MCF 10A (cell line): ENCODE measurements around the gene PPM1H. TPM values are rescaled to one million over a fixed set of nuclear protein-coding genes. Genes with fewer than 3 reads are reported as not detected.

ENCODE experiments used
- BruUV-seq: library from RNA; stranded (reverse); fragments of 400-500 nt; replicated peaks from 2 replicates; lab custom pipeline; 2021; lab: Mats Ljungman, UMichigan
- CTCF ChIA-PET: fragments of 300-600 bp; sonication (Branson Sonifier 250); formaldehyde crosslinking; extraction: SDS; loops from one replicate; lab custom pipeline; 2021; ENCODE audit warnings: antibody characterized with exemption, inconsistent platforms; lab: Yijun Ruan, JAX
- POLR2A ChIA-PET: fragments of 300-600, 350-650 bp; sonication (Branson Sonifier 250); formaldehyde crosslinking; extraction: SDS; loops from one replicate; lab custom pipeline; 2020; ENCODE audit warnings: antibody characterized with exemption, inconsistent platforms; lab: Yijun Ruan, JAX
- DNase-seq: peaks from one replicate; pipeline ENCODE4 v3.0.0-alpha.2; 2018; ENCODE audit not compliant: unreplicated experiment
- H3K27ac Mint-ChIP-seq: one replicate; pipeline ENCODE4 v1.8.0; 2022; ENCODE audit warnings: mild to moderate bottlenecking, low read depth, mixed read lengths; ENCODE audit not compliant: unreplicated experiment
- H3K27me3 Mint-ChIP-seq: one replicate; pipeline ENCODE4 v1.8.0; 2022; ENCODE audit warnings: mixed read lengths; ENCODE audit not compliant: insufficient read depth, unreplicated experiment
- H3K36me3 Mint-ChIP-seq: one replicate; pipeline ENCODE4 v1.8.0; 2022; ENCODE audit warnings: mild to moderate bottlenecking, moderate library complexity, mixed read lengths; ENCODE audit not compliant: insufficient read depth, unreplicated experiment
- H3K4me1 Mint-ChIP-seq: one replicate; pipeline ENCODE4 v1.8.0; 2022; ENCODE audit warnings: mixed read lengths; ENCODE audit not compliant: insufficient read depth, unreplicated experiment
- H3K4me3 Mint-ChIP-seq: one replicate; pipeline ENCODE4 v1.8.0; 2022; ENCODE audit warnings: mild to moderate bottlenecking, moderate library complexity, mixed read lengths; ENCODE audit not compliant: unreplicated experiment
- H3K9me3 Mint-ChIP-seq: one replicate; pipeline ENCODE4 v1.8.0; 2022; ENCODE audit warnings: mixed read lengths; ENCODE audit not compliant: unreplicated experiment
- CTCF ChIP-seq: fragments of 200-600 bp; IDR thresholded peaks from one replicate; pipeline ENCODE4 v1.8.0; 2022; ENCODE audit warnings: antibody characterized with exemption, mild to moderate bottlenecking; ENCODE audit not compliant: unreplicated experiment
- intact Hi-C: fragments of 100-400 bp; cut with micrococcal nuclease; formaldehyde crosslinking; loops from 2 replicates; pipeline ENCODE4 v1.14.1; 2022
- total RNA-seq: library from RNA; stranded (reverse); gene quantifications from 2 replicates; pipeline ENCODE4 v1.2.3, GENCODE V29; 2022

PPM1H gene
- total RNA-seq, 1 experiment from 2014 or later: 0.49 TPM

- peaks cover 18% of the 10 kb centered on the region for H3K4me1 Mint-ChIP-seq
- POLR2A ChIA-PET: interaction anchor here (0.7 kb wide), 1 partner anchor 1397 kb away, joined by 4 read pairs; no protein-coding TSS in a partner anchor
- H3K4me3 Mint-ChIP-seq: no peak overlapping the region
- no TSS peak for BruUV-seq
- H3K27ac Mint-ChIP-seq: no peak overlapping the region
- no peaks in the 10 kb centered on the region for H3K27me3 Mint-ChIP-seq
- H3K36me3 Mint-ChIP-seq: no peaks in the 10 kb centered on the region
- no peak for DNase-seq
- H3K9me3 Mint-ChIP-seq: no peaks in the 10 kb centered on the region
- no peak for TF ChIP-seq CTCF
- intact Hi-C loops: no loop called here
- CTCF ChIA-PET: no interaction called here
Observed at GRCh38 chr12:62714181-62714773, 220.7 kb downstream of the PPM1H start.

GRCh38 chr12:62713723-62714122 lies 221.2 kb downstream of the PPM1H start:
- H3K27ac Mint-ChIP-seq: no peak overlapping the region
- ChIA-PET POLR2A (interaction anchor here (0.7 kb wide), 1 partner anchor 1397 kb away, joined by 4 read pairs; no protein-coding TSS in a partner anchor), CTCF (interaction anchor here (0.5 kb wide), 1 partner anchor 1220 kb away, joined by 3 read pairs; no protein-coding TSS in a partner anchor)
- BruUV-seq: no TSS peak
- no peak overlapping the region for H3K4me3 Mint-ChIP-seq
- H3K9me3 Mint-ChIP-seq: no peaks in the 10 kb centered on the region
- no peaks in the 10 kb centered on the region for H3K36me3 Mint-ChIP-seq
- no peak for TF ChIP-seq CTCF
- peaks cover 19% of the 10 kb centered on the region for H3K4me1 Mint-ChIP-seq
- no peaks in the 10 kb centered on the region for H3K27me3 Mint-ChIP-seq
- intact Hi-C loops: no loop called here
- no peak for DNase-seq

- ChIA-PET POLR2A (no interaction called here), CTCF (interaction anchor here (0.5 kb wide), 1 partner anchor 1221 kb away, joined by 3 read pairs; no protein-coding TSS in a partner anchor)
- Mint-ChIP-seq H3K36me3 (no peaks in the 10 kb centered on the region), H3K27ac (no peak overlapping the region), H3K4me1 (peaks cover 19% of the 10 kb centered on the region), H3K4me3 (no peak overlapping the region), H3K27me3 (no peaks in the 10 kb centered on the region), H3K9me3 (no peaks in the 10 kb centered on the region)
- BruUV-seq: no TSS peak
- no peak for TF ChIP-seq CTCF
- intact Hi-C loops: no loop called here
- DNase-seq: no peak
Observed at GRCh38 chr12:62712681-62713573, 222.0 kb downstream of the PPM1H start.

GRCh38 chr12:62711631-62712241 lies 223.2 kb downstream of the PPM1H start:
- Mint-ChIP-seq H3K27me3 (no peaks in the 10 kb centered on the region), H3K36me3 (no peaks in the 10 kb centered on the region), H3K27ac (no peak overlapping the region), H3K4me1 (peaks cover 12% of the 10 kb centered on the region), H3K4me3 (no peak overlapping the region), H3K9me3 (no peaks in the 10 kb centered on the region)
- intact Hi-C loops: no loop called here
- DNase-seq: no peak
- POLR2A ChIA-PET: no interaction called here
- CTCF ChIA-PET: no interaction called here
- no peak for TF ChIP-seq CTCF
- BruUV-seq: no TSS peak
